Loucy (cell line): ENCODE data around the gene KLHL40.

Experiments
- H2AFZ ChIP-seq: fragments of 200-600 bp; sonication (generic); 2 replicates; pipeline ENCODE4 v1.6.0; 2016; ENCODE audit warnings: antibody characterized with exemption, mild to moderate bottlenecking, low read length, moderate library complexity
- H3F3A ChIP-seq: fragments of 200-600 bp; 2 replicates; pipeline ENCODE4 v1.6.0; 2016; ENCODE audit warnings: antibody characterized with exemption, low read depth, mild to moderate bottlenecking
- H3K27me3 ChIP-seq: fragments of 200-600 bp; sonication (generic); 2 replicates; pipeline ENCODE4 v1.6.1; 2014; ENCODE audit warnings: low read length, mild to moderate bottlenecking; ENCODE audit not compliant: insufficient read depth, poor library complexity, severe bottlenecking
- H3K36me3 ChIP-seq: fragments of 200-600 bp; sonication (generic); 2 replicates; pipeline ENCODE4 v1.6.1; 2016; ENCODE audit warnings: low read length; ENCODE audit not compliant: insufficient read depth
- H3K4me1 ChIP-seq: fragments of 200-600 bp; sonication (generic); 2 replicates; pipeline ENCODE4 v1.5.1; 2014; ENCODE audit warnings: low read length, mild to moderate bottlenecking; ENCODE audit not compliant: insufficient read depth, poor library complexity, severe bottlenecking
- H3K4me2 ChIP-seq: fragments of 200-600 bp; sonication (generic); 2 replicates; pipeline ENCODE4 v1.6.0; 2014; ENCODE audit warnings: antibody characterized with exemption, low read length, low read depth, mild to moderate bottlenecking; ENCODE audit not compliant: poor library complexity, severe bottlenecking
- H3K4me3 ChIP-seq: fragments of 200-600 bp; sonication (generic); 2 replicates; pipeline ENCODE4 v1.5.1; 2014; ENCODE audit warnings: low read length, mild to moderate bottlenecking, mixed read lengths; ENCODE audit not compliant: poor library complexity, severe bottlenecking
- H3K79me2 ChIP-seq: fragments of 200-600 bp; sonication (generic); 2 replicates; pipeline ENCODE4 v1.6.1; 2014; ENCODE audit warnings: low read length; ENCODE audit not compliant: insufficient read depth
- H3K9ac ChIP-seq: fragments of 200-600 bp; sonication (generic); 2 replicates; pipeline ENCODE4 v1.6.0; 2014; ENCODE audit warnings: mild to moderate bottlenecking, low read depth, low read length, moderate library complexity; ENCODE audit not compliant: poor library complexity, severe bottlenecking
- H3K9me2 ChIP-seq: fragments of 200-600 bp; sonication (generic); replicated peaks from 2 replicates; pipeline ENCODE4 v1.6.1; 2016; ENCODE audit warnings: low read depth, low read length, mixed read lengths
- H3K9me3 ChIP-seq: fragments of 200-600 bp; sonication (generic); 2 replicates; pipeline ENCODE4 v1.6.1; 2014; ENCODE audit warnings: mild to moderate bottlenecking, antibody characterized with exemption, low read length, low read depth; ENCODE audit not compliant: insufficient read depth
- H4K20me1 ChIP-seq: fragments of 200-600 bp; sonication (generic); 2 replicates; pipeline ENCODE4 v1.6.0; 2014; ENCODE audit warnings: antibody characterized with exemption, low read length, mild to moderate bottlenecking; ENCODE audit not compliant: insufficient read depth, poor library complexity, severe bottlenecking
- CTCF ChIP-seq: fragments of 200-600 bp; sonication (generic); conservative IDR thresholded peaks from 2 replicates; pipeline ENCODE4 v1.5.1; 2014; ENCODE audit warnings: mild to moderate bottlenecking, antibody characterized with exemption, low read length
- EZH2phosphoT487 ChIP-seq: fragments of 200-600 bp; IDR thresholded peaks from 2 replicates; pipeline ENCODE4 v1.6.1; 2018; ENCODE audit warnings: antibody characterized with exemption, mild to moderate bottlenecking, moderate library complexity, borderline replicate concordance

The KLHL40 gene

GRCh38 chr3:42723219-42723618, 37.9 kb downstream of the KLHL40 start:
- H3K79me2 ChIP-seq, result no peaks in the 10 kb centered on the region
- no peak overlapping the region for H3K9ac ChIP-seq
- H3K4me2 ChIP-seq, result no peak overlapping the region
- H3K27me3 ChIP-seq, result no peaks in the 10 kb centered on the region
- no peaks in the 10 kb centered on the region for H3F3A ChIP-seq
- H3K36me3 ChIP-seq, result no peaks in the 10 kb centered on the region
- no peaks in the 10 kb centered on the region for H4K20me1 ChIP-seq
- no peaks in the 10 kb centered on the region for H3K9me3 ChIP-seq
- no peaks in the 10 kb centered on the region for H3K9me2 ChIP-seq
- H3K4me1 ChIP-seq, result no peaks in the 10 kb centered on the region
- no peak overlapping the region for H3K4me3 ChIP-seq
- TF ChIP-seq CTCF (no peak), EZH2phosphoT487 (no peak)
- no peak overlapping the region for H2AFZ ChIP-seq

GRCh38 chr3:42725454-42725853, 40.1 kb downstream of the KLHL40 start:
- no peak overlapping the region for H2AFZ ChIP-seq
- no peak for TF ChIP-seq EZH2phosphoT487
- TF ChIP-seq CTCF, result no peak
- no peaks in the 10 kb centered on the region for H3K36me3 ChIP-seq
- no peaks in the 10 kb centered on the region for H3K9me3 ChIP-seq
- H3K9me2 ChIP-seq, result no peaks in the 10 kb centered on the region
- no peak overlapping the region for H3K4me2 ChIP-seq
- H3F3A ChIP-seq, result no peaks in the 10 kb centered on the region
- H3K9ac ChIP-seq, result no peak overlapping the region
- H3K4me1 ChIP-seq, result no peaks in the 10 kb centered on the region
- H3K4me3 ChIP-seq, result no peak overlapping the region
- H3K79me2 ChIP-seq, result no peaks in the 10 kb centered on the region
- no peaks in the 10 kb centered on the region for H4K20me1 ChIP-seq
- H3K27me3 ChIP-seq, result no peaks in the 10 kb centered on the region

- no peak for TF ChIP-seq CTCF
- TF ChIP-seq EZH2phosphoT487, result no peak
- H2AFZ ChIP-seq, result no peak overlapping the region
- H3K4me3 ChIP-seq, result no peak overlapping the region
- no peaks in the 10 kb centered on the region for H3F3A ChIP-seq
- no peaks in the 10 kb centered on the region for H4K20me1 ChIP-seq
- no peak overlapping the region for H3K4me2 ChIP-seq
- no peaks in the 10 kb centered on the region for H3K36me3 ChIP-seq
- no peaks in the 10 kb centered on the region for H3K27me3 ChIP-seq
- no peaks in the 10 kb centered on the region for H3K4me1 ChIP-seq
- H3K9me2 ChIP-seq, result no peaks in the 10 kb centered on the region
- H3K9me3 ChIP-seq, result no peaks in the 10 kb centered on the region
- no peak overlapping the region for H3K9ac ChIP-seq
- no peaks in the 10 kb centered on the region for H3K79me2 ChIP-seq
Observed at GRCh38 chr3:42728056-42728455, 42.7 kb downstream of the KLHL40 start.
